Stimulated activated CD8-positive, alpha-beta memory T cell treated with anti-CD3 and anti-CD28 coated beads, Interleukin-12 subunit alpha, Interleukin-12 subunit beta, amount 100 ng/mL, for 4 hours (primary cell): ENCODE results near the gene CCR7.
A peak's percentile ranks its signal among the peaks of the same experiment; 100 is the strongest.

ENCODE experiments used
- DNase-seq: peaks from one replicate; pipeline ENCODE4 v3.0.0-alpha.2; 2020; ENCODE audit warnings: low read depth

The CCR7 gene

DNA sequence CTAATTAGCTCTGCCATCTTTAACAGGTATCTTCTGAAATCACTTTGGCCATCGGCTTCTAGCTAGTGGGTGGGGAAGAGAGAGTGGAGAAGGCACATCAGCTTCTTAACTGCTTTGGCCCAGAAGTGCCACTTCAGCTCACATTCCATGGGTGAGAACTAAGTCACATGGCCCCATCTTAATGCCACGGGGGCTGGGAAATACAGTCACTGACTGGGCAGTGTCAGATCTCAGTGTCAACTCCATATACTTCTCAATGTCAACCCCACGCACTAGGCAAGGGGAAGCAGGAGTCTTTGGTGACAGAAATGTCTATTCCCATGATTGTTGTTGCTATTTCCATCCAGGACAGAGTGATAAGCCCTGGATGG is 29.4 kb downstream of the CCR7 start:
- no peak for DNase-seq

DNA sequence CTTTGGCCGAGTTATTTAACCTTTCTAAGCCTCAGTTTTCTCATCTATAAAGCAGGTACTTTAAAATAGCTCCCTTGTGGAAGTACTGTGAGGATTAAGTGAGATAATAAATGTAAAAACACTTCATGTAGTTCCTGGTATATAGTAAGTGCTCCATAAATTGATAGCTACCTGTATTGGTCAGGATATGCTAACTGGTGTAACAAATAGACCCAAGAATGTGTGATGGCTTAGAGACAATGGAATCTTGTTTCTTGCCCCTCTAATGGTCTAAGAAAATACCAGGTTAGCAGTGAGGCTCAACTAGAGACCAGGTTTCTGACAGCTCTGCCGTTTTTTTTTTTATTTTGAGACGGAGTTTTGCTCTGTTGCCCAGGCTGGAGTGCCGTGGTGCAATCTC is 29.8 kb downstream of the CCR7 start:
- no peak for DNase-seq

- no peak for DNase-seq
Observed at GRCh38 chr17:40534371-40535189, 30.7 kb downstream of the CCR7 start.

- DNase-seq: no peak
Observed at GRCh38 chr17:40533896-40534295, 31.4 kb downstream of the CCR7 start.

- DNase-seq: no peak
Observed at GRCh38 chr17:40532520-40533253, 32.6 kb downstream of the CCR7 start.

- peak; percentile 55 for DNase-seq
Observed at GRCh38 chr17:40531051-40531991, 34.0 kb downstream of the CCR7 start.

DNA sequence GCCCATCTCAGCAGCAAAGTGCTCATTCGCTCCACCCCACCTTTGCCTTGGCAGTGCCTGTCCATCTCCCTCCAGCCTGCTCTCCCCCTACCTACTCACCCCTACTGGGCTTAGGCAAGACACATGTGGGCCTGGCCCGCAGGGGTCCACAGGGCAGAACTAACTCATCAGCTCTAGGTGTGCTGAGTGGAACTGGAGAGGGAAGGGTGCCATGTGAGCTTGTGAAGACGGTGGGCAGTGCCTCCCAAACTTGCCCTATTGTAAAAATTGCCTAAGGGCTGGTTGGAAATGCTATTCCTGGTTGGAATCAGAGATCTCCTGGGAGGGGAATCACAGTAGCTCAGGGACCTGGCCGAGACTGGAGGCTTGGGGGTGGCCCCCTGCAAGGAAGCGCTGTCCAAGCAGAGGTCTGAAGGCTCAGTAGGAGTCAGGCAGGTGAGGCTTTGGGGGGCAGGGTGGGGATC is 34.7 kb downstream of the CCR7 start:
- no peak for DNase-seq

- DNase-seq: no peak
Observed at GRCh38 chr17:40529991-40530390, 35.3 kb downstream of the CCR7 start.

GRCh38 chr17:40528692-40529417 is 36.4 kb downstream of the CCR7 start:
- no peak for DNase-seq

- no peak for DNase-seq
Observed at GRCh38 chr17:40526668-40527067, 38.6 kb downstream of the CCR7 start.

DNA sequence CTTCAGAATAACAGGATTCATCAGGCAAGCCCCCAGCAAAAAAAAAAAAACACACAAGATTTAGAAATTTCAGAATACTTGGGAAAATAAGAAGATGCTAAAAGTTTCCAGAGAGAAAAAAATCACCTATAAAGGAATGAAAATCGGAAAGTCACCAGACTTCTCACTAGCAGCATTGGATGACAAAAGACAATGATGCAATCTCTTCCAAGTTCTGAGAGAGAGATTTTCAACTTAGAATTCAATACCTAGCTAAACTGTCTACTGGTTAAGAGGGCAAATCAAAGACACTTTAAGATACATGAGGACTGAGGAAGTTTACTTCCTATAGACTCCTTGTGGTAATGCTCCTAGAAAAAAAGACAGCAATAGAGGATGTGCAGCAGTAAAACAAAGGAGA is 40.0 kb downstream of the CCR7 start:
- no peak for DNase-seq

GRCh38 chr17:40524243-40524965 is 40.9 kb downstream of the CCR7 start:
- no peak for DNase-seq

DNA sequence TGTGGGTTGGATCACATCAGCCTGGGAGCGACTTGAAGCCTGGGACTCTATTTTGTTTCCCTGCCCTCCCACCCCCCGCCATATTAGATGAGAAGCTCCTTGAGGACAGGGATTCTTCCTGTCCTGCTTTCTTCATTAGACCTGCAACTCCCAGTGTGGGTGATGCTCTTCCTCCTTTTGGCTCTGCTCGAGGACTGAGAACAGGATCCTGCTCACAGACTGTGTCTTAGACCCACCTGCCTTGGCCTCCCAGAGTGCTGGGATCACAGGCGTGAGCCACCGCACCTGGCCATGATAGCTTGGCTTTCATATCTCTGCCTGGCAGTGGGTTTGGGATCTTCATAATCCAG is 42.3 kb downstream of the CCR7 start:
- no peak for DNase-seq

DNA sequence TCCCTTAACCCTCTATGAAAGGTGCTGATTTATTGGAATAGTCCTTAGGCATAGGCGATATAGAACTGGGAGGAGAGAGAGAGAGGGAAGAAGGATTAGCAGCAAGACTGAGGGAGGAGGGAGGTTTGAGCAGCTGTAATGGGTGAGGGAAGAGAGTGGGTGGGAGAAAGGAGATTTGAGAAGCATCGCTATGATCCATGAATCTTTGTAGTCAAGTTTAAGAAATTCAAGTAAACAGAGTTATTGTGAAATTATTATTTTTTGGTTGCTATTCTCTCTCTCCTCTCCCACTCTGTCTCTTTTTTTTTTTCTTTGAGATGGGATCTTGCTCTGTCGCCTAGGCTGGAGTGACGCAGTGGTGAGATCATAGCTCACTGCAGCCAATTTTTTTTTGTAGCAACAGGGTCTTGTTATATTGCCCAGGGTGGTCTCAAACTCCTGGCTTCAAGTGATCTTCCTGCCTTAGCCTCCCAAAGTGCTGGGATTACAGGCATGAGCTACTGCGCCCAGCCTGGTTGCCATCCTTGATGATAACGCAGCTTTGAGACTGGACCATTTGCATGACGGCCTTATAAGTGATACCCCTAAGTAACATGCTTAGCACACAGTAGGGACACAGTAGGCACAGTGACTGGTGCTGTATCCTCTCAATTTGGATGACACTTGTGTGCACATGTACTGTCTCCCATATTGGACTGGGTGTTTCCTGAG is 42.9 kb downstream of the CCR7 start:
- DNase-seq: no peak

- no peak for DNase-seq
Observed at GRCh38 chr17:40520991-40521453, 44.2 kb downstream of the CCR7 start.

DNA sequence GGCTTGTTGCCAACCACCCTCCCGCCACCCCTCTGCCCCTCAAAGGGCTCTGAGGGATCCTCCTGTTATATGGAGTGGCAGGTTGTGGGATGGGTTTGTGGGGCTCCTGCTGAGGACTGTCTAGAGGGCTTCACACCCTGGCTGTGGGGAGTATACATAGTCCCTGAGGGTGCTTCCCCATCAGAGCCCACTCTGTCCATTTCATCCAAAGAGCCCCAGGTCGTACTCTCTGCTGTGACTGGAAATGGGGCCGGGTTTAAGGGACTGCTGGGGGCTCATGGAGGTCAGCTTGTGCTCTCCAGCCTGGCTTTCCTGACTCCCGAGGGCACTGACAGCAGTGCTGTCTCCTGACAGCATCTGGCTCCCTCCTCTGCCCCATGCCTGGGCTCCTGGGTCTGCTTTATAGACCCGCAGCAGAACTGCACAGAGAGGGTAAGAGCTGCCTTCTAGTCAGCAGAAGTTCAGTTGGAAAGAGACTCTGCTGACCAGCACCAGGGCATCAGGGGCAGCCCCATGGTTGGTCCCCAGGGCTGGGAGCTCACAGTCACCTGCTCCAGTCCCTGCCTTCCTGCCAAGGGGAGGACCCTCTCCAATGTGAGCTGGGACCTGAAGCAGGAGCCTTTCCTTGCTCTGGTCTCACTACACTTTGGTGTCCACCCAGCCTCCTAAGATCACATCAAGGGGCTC is 46.0 kb downstream of the CCR7 start:
- no peak for DNase-seq

- no peak for DNase-seq
Observed at GRCh38 chr17:40518401-40519088, 46.7 kb downstream of the CCR7 start.

DNA sequence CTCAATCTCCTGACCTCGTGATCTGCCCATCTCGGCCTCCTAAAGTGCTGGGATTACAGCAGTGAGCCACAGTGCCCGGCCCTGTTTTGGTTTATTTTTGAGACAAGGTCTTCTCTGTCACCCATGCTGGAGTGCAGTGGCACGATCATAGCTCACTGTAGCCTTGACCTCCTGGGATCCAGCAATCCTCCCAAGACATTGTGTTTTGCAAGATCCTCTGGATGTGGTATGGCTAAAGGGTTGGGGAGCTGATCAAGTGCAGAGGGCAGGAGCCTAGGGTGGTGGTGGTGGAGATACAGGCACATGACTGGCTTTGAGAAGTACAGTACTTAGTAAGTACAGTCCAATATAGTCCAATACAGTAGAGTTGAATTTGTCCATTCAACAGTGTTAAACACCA is 47.3 kb downstream of the CCR7 start:
- DNase-seq: no peak

- no peak for DNase-seq
Observed at GRCh38 chr17:40517286-40517662, 48.0 kb downstream of the CCR7 start.
